Activated CD4-positive, alpha-beta T cell treated with anti-CD3 and anti-CD28 coated beads, Interleukin-2, amount 10 ng/mL, durations not matched to agents 7 days and 5 days (primary cell): ENCODE data around the gene SEC11C. TPM values are rescaled to one million over a fixed set of nuclear protein-coding genes. Genes with fewer than 3 reads are reported as not detected.

Experiments
- CTCF ChIA-PET: fragments of 350-600 bp; sonication (Branson Sonifier 250); formaldehyde crosslinking; loops from one replicate; lab custom pipeline; 2021; ENCODE audit warnings: antibody characterized with exemption; lab: Charles Lee
- POLR2A ChIA-PET: fragments of 350-600 bp; sonication (Branson Sonifier 250); formaldehyde crosslinking; loops from one replicate; lab custom pipeline; 2021; ENCODE audit warnings: antibody characterized with exemption; lab: Charles Lee
- DNase-seq: peaks from one replicate; pipeline ENCODE4 v3.0.0-alpha.2; 2020
- H3K27ac Mint-ChIP-seq: one replicate; pipeline ENCODE4 v1.8.0; 2021; ENCODE audit warnings: mild to moderate bottlenecking, moderate library complexity, mixed read lengths
- H3K27me3 Mint-ChIP-seq: one replicate; pipeline ENCODE4 v1.8.0; 2021; ENCODE audit warnings: mixed read lengths
- H3K36me3 Mint-ChIP-seq: one replicate; pipeline ENCODE4 v1.8.0; 2021; ENCODE audit warnings: low read depth, mixed read lengths
- H3K4me1 Mint-ChIP-seq: one replicate; pipeline ENCODE4 v1.8.0; 2021; ENCODE audit warnings: mixed read lengths
- H3K4me3 Mint-ChIP-seq: one replicate; pipeline ENCODE4 v1.8.0; 2021; ENCODE audit warnings: mild to moderate bottlenecking, moderate library complexity, mixed read lengths
- H3K9me3 Mint-ChIP-seq: one replicate; pipeline ENCODE4 v1.8.0; 2021; ENCODE audit warnings: mixed read lengths
- total RNA-seq, 2 experiments: library from RNA; stranded (reverse); gene quantifications; one replicate each; pipeline ENCODE4 v1.2.3, GENCODE V29; 2021

The SEC11C gene
- 10 to 100 TPM; 63.3 to 64.1 TPM for total RNA-seq

- Mint-ChIP-seq H3K4me3 (peak within 1 kb of the TSS; percentile 91), H3K27ac (peak within 1 kb of the TSS; percentile 99), H3K4me1 (peaks cover 45% of the 10 kb centered on the region), H3K9me3 (no peaks in the 10 kb centered on the region), H3K36me3 (peaks cover 3% of the 10 kb centered on the region), H3K27me3 (peaks cover 11% of the 10 kb centered on the region)
- DNase-seq: peak; percentile 97
- ChIA-PET CTCF (interaction anchor here (0.9 to 1.1 kb wide), 2 partner anchors 15 to 16 kb away, joined by 3 read pairs; no protein-coding TSS in a partner anchor), POLR2A (no interaction called here)
These were observed at the start of gene SEC11C for GRCh38 chr18:59139615-59140301. Gene SEC11C (plus strand): TSS chr18:59139884. CDS start chr18:59139949, 65 bp downstream.

GRCh38 chr18:59090966-59091603 lies 48.6 kb upstream of the SEC11C start:
- CTCF ChIA-PET: no interaction called here
- Mint-ChIP-seq H3K9me3 (no peaks in the 10 kb centered on the region), H3K27ac (no peak overlapping the region), H3K4me1 (no peaks in the 10 kb centered on the region), H3K4me3 (no peak overlapping the region), H3K27me3 (peaks cover 1% of the 10 kb centered on the region), H3K36me3 (no peaks in the 10 kb centered on the region)
- DNase-seq: no peak
- POLR2A ChIA-PET: no interaction called here

- H3K4me3 Mint-ChIP-seq: no peak overlapping the region
- H3K27me3 Mint-ChIP-seq: peaks cover 1% of the 10 kb centered on the region
- no peaks in the 10 kb centered on the region for H3K9me3 Mint-ChIP-seq
- DNase-seq: no peak
- H3K4me1 Mint-ChIP-seq: no peaks in the 10 kb centered on the region
- H3K36me3 Mint-ChIP-seq: no peaks in the 10 kb centered on the region
- ChIA-PET POLR2A (no interaction called here), CTCF (interaction anchor here (1.0 kb wide), 1 partner anchor 109 kb away, joined by 3 read pairs; no protein-coding TSS in a partner anchor)
- H3K27ac Mint-ChIP-seq: no peak overlapping the region
These were observed 46.0 kb upstream of the SEC11C start for GRCh38 chr18:59093668-59094067.

- ChIA-PET POLR2A (no interaction called here), CTCF (interaction anchor here (0.6 kb wide), 1 partner anchor 10 kb away, joined by 4 read pairs; no protein-coding TSS in a partner anchor)
- Mint-ChIP-seq H3K9me3 (no peaks in the 10 kb centered on the region), H3K4me3 (no peak overlapping the region), H3K36me3 (no peaks in the 10 kb centered on the region), H3K27ac (no peak overlapping the region), H3K27me3 (peaks cover 1% of the 10 kb centered on the region), H3K4me1 (no peaks in the 10 kb centered on the region)
- no peak for DNase-seq
These were observed 45.1 kb upstream of the SEC11C start for GRCh38 chr18:59094569-59094968.

GRCh38 chr18:59096098-59096789 lies 43.4 kb upstream of the SEC11C start:
- POLR2A ChIA-PET: no interaction called here
- Mint-ChIP-seq H3K4me1 (no peaks in the 10 kb centered on the region), H3K4me3 (no peak overlapping the region), H3K36me3 (no peaks in the 10 kb centered on the region), H3K9me3 (no peaks in the 10 kb centered on the region), H3K27me3 (peaks cover 6% of the 10 kb centered on the region), H3K27ac (no peak overlapping the region)
- CTCF ChIA-PET: no interaction called here
- DNase-seq: no peak

- Mint-ChIP-seq H3K27ac (no peak overlapping the region), H3K27me3 (peaks cover 28% of the 10 kb centered on the region), H3K9me3 (no peaks in the 10 kb centered on the region), H3K4me3 (no peak overlapping the region), H3K4me1 (no peaks in the 10 kb centered on the region), H3K36me3 (no peaks in the 10 kb centered on the region)
- ChIA-PET POLR2A (no interaction called here), CTCF (no interaction called here)
- DNase-seq: no peak
These were observed 37.8 kb upstream of the SEC11C start for GRCh38 chr18:59101830-59102414.

GRCh38 chr18:59109375-59109774 lies 30.3 kb upstream of the SEC11C start:
- Mint-ChIP-seq H3K9me3 (no peaks in the 10 kb centered on the region), H3K36me3 (no peaks in the 10 kb centered on the region), H3K4me1 (no peaks in the 10 kb centered on the region), H3K27me3 (peaks cover 47% of the 10 kb centered on the region), H3K27ac (no peak overlapping the region), H3K4me3 (no peak overlapping the region)
- POLR2A ChIA-PET: no interaction called here
- no peak for DNase-seq
- CTCF ChIA-PET: no interaction called here

- Mint-ChIP-seq H3K27me3 (peaks cover 31% of the 10 kb centered on the region), H3K4me3 (no peak overlapping the region), H3K27ac (no peak overlapping the region), H3K4me1 (no peaks in the 10 kb centered on the region), H3K36me3 (no peaks in the 10 kb centered on the region), H3K9me3 (no peaks in the 10 kb centered on the region)
- POLR2A ChIA-PET: no interaction called here
- no peak for DNase-seq
- CTCF ChIA-PET: no interaction called here
These were observed 25.5 kb upstream of the SEC11C start for GRCh38 chr18:59114160-59114559.

- no peak overlapping the region for H3K27ac Mint-ChIP-seq
- no peak overlapping the region for H3K4me3 Mint-ChIP-seq
- no peaks in the 10 kb centered on the region for H3K4me1 Mint-ChIP-seq
- peaks cover 18% of the 10 kb centered on the region for H3K27me3 Mint-ChIP-seq
- DNase-seq: no peak
- CTCF ChIA-PET: interaction anchor here (1.2 kb wide), 1 partner anchor 17 kb away, joined by 3 read pairs; no protein-coding TSS in a partner anchor
- POLR2A ChIA-PET: no interaction called here
- no peaks in the 10 kb centered on the region for H3K9me3 Mint-ChIP-seq
- H3K36me3 Mint-ChIP-seq: no peaks in the 10 kb centered on the region
These were observed 15.9 kb upstream of the SEC11C start for GRCh38 chr18:59123588-59124369.

GRCh38 chr18:59124370-59124704 lies 15.3 kb upstream of the SEC11C start:
- Mint-ChIP-seq H3K4me1 (no peaks in the 10 kb centered on the region), H3K36me3 (no peaks in the 10 kb centered on the region), H3K27ac (no peak overlapping the region), H3K4me3 (no peak overlapping the region), H3K27me3 (peaks cover 21% of the 10 kb centered on the region), H3K9me3 (no peaks in the 10 kb centered on the region)
- no peak for DNase-seq
- ChIA-PET CTCF (interaction anchor here (1.2 kb wide), 1 partner anchor 16 kb away, joined by 3 read pairs; no protein-coding TSS in a partner anchor), POLR2A (no interaction called here)

- no peak overlapping the region for H3K4me3 Mint-ChIP-seq
- POLR2A ChIA-PET: no interaction called here
- no peaks in the 10 kb centered on the region for H3K9me3 Mint-ChIP-seq
- no peak overlapping the region for H3K27ac Mint-ChIP-seq
- no peaks in the 10 kb centered on the region for H3K4me1 Mint-ChIP-seq
- DNase-seq: no peak
- CTCF ChIA-PET: no interaction called here
- H3K36me3 Mint-ChIP-seq: no peaks in the 10 kb centered on the region
- H3K27me3 Mint-ChIP-seq: peaks cover 28% of the 10 kb centered on the region
These were observed 12.6 kb upstream of the SEC11C start for GRCh38 chr18:59127047-59127446.
